ENCODE measurements around the gene SLC11A2. TPM values are rescaled to one million over a fixed set of nuclear protein-coding genes. Genes with fewer than 3 reads are reported as not detected.
"Not testable (repeated sequence)": the region's sequence is repeated elsewhere in the genome, so short reads cannot be mapped to it uniquely, and the experiment has no call there.

The SLC11A2 gene
- total RNA-seq, 1 donor from 2014 or later, result 76.7 TPM

DNA sequence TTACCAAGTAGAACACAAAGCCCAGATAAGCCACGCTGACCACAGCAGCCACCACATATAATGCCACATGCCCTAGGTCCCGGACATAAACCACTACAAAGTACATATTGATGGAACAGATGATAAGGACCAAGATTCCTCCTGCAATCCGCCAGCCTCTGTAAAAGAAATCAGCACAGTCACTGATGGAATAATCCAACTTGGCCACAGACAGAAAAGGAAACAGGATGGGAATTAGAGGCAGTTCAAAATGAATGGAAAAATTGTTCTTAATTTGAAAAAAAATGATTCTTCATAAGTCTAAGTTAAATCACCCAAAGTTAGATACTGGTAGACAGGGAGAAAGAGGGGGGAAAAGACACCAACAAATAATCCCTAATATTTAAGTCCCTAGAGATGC is 35.4 kb downstream of the SLC11A2 start:
- no peak for DNase-seq (ENCODE audit: low read depth)

DNA sequence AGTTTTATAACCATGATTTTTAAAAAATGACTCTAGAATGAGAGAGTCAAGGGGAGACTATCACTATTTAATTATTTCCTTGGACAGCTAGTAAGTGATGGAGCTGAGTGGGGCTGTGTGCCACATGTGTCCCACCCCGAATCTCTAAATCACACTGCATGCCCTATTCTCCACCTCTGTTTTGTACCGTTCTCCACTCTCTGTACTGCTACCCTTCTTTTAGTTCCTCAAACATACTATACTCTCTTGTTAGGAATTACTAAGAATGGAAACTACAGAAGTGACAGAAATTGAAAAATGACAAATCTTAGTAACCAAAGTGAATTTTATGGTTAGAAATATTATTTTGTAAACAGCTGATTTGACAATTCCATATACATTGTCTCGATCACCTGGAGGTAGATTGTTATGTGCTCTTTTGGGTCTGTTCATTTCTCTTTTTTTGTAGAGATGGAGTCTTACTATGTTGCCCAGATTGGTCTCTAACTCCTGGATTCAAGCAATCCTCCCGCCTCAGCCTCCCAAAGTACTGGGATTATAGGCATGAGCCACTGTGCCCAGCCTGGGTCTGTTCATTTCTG is 35.9 kb downstream of the SLC11A2 start:
- DNase-seq (ENCODE audit: low read depth), result no peak

DNA sequence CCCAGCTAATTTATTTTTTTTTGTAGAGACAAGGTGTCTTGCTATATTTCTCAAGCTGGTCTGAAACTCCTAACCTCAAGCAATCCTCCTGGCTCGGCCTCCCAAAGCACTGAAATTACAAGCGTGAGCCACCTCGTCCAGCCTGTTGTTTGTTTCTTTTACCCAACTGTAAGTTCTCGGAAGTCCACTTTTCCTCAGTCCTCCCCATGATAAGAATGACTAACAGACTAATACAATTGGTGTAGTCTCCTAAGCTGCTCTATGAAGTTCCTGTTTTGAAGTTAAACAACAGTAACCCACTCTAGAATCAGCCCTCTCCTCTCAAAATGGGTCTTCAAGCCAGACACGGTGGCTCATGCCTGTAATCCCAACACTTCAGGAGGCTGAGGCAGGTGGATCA is 37.3 kb downstream of the SLC11A2 start:
- no peak for DNase-seq (ENCODE audit: low read depth)

DNA sequence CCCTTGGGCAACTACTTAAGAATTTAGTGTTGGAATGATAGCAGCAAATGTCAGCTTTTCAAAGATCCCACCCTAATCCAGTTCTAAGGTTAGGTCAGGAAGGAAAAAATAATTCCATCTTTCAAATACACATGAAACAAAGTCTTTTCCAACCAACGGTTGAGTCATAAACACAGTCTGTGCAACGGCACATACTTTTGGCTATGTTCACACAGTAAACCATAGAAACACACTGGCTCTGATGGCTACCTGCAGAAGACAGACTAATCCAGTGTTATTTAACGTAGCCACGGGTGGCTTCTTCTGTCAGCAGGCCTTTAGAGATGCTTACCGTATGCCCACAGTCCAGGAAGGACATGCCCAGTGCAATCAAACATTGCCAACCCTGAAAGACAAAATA is 38.1 kb downstream of the SLC11A2 start:
- DNase-seq (ENCODE audit: low read depth), result no peak

DNA sequence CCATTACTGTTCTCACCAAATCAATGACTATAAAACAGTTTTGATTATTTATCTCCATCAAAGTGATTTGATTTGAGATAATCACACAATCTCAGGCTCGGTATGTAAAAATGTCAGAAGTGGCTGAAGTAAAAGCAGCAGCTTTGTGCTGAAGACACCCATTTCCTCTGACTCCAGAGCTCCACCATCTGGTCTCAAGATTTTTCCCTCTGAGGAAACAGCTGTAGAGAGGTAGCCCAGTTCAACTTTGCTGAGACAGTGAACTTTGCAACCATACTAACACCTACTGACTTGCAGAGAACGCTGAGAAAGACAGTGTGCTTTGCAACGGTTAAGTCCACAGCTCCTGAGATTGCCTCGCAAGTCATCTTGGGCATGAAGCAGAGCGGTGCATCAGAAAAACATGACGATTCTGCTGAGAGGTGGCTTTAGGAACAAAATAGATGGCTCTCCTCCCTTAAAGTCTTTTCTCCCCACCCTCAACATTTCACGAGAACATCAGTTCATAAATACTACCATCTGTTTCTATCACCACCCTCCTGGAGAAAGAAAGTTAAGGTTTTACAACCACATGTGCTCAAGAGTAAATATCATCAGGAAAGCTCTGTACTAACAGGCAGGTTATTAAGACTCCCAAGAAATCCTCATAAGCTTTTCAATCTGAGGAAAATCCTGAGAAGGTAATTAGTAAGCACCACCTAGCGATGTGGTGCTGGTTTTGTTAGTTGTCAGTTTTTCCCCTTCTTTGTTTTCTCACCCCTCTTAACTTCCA is 39.0 kb downstream of the SLC11A2 start:
- peak; percentile 71 for DNase-seq (ENCODE audit: low read depth)

DNA sequence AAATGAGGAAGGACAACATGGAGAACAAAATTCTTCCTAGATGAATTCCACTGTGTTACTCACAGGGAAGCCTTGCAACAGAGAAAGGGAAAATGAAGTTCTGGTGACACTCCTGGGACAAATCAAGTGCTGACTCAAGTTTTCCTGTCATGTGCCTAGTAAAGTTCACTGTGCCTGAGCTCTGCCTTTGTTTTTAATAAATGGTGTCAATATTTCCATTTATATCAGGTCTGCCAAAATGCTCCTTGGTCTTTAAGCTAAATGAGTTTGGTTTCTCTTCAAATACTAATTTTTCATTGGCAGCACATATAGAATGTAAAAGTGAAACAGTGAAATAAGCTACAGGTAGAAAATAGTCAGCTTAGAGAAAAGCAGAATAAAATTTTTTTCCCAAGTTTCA is 40.9 kb downstream of the SLC11A2 start:
- DNase-seq (ENCODE audit: low read depth), result peak; percentile 75

DNA sequence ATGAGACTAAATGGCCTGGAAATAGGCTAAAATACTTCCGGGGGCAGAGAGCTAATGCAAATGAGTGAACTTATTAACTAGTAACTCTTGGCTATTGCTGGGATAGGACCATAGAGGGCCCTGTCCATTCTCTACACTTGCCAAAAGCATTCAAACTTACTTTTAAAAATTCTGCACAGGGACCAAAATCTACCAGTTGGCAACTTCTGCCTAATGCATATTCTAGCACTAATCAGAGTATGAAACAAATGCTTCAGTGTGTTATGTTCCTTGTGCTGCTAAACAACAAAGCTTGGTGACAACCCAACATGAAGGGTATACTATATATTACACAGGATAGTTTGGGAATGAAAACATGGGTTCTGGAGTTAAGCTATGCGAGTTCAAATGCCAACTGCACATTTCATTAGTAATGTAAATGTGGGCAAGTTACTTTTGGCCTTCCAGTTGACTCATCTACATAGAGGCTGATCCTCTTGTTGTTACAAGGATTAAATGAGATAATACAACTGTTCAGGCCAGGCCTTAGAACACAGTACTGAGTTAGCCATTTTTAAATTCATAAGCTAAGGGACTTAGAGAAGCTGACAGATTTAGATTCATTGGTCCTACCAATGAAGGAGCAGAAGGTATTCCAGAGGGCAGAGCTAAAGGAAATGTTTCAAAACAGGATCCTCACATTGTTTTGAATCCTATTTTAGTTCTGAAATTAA is 41.4 kb downstream of the SLC11A2 start:
- DNase-seq (ENCODE audit: low read depth), result no peak

DNA sequence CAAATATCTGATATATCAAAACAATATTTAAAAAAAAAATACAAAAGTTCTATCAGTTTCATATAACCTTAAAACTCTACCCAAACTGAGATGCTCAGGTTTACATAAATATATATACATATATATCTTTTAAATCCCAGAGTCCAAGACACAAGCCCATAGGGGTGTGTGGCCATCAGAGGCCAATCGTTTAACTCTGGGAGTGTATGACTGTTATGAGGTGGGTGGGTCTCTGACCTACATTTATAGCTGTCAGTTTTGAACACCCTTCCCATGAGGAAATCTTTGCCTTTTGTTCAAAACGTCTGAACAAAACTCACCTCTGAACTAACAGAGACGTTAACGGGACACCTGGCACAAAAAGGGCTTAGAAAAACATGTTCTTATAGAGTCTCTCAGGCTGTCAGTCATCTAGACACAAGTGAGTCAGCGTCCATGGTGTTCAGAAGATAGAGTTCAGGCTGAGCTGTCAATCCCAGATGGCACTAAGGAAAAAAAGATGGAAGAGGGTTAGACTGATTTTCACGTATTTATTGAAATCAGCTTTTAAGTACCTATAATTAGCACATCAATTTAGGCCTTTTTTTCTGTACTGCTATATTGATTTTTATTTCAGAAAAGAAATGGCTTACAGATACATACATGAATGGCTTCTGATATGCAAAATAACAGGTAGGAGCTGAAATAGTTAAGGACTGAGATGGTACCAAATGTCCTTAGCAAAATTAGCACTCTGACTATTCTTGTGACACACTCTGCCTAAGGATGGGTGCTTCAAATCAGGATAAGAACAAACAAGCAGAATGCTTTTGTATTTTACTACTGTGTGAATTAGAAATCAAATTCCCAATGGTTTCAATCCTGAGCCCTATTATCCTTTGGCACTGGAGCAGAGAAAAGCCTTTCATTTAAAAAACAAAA is 44.6 kb downstream of the SLC11A2 start:
- no peak for DNase-seq (ENCODE audit: low read depth)

DNA sequence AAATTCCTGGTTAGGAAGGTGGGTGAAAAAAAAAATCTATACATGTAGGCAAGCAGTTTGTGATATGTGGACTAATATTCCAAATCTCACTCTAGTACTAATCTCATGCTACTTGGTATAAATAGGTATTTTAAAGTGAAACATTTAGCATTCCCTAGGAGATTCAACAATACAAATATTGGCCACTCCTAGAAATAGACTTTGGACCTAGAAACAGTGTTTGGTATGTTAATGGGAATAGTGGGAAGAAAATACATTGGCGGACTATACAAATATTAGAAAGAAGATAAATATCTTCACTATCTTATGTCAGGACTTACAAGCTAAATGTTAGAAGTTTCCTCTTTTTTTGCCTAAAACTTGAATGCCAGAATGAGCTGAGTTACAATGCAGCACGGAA is 45.6 kb downstream of the SLC11A2 start:
- DNase-seq (ENCODE audit: low read depth), result no peak

DNA sequence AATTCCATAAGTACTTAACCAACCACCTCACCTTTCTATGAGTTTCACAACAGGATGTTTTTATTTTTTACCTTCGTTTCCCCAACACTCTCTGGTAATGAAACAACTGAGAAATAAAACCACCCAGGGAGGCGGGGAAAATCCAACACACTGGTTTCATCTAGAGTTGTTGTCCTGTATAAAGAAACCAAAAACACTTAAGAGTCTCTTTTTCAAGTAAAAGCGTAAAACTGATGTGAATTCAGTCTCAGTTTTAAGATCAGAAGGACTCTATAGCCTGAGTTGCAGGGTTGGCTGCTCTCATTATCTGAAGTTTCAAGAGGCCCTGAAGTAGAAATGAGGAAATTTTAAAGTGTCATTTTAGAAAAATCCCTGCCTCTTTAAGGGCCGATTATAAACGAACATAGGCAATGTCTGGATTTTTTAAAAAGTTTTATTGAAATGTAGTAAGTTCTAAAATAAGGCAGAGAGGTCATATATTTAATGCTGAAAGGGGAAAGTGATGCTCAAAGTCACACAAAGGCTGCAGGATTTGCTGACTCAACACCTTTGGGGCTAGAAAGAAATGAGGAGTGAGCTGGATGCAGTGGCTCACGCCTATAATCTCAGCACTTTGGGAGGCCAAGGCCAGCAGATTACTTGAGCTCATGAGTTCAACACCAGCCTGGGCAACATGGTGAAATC is 46.7 kb downstream of the SLC11A2 start:
- no peak for DNase-seq (ENCODE audit: low read depth)

DNA sequence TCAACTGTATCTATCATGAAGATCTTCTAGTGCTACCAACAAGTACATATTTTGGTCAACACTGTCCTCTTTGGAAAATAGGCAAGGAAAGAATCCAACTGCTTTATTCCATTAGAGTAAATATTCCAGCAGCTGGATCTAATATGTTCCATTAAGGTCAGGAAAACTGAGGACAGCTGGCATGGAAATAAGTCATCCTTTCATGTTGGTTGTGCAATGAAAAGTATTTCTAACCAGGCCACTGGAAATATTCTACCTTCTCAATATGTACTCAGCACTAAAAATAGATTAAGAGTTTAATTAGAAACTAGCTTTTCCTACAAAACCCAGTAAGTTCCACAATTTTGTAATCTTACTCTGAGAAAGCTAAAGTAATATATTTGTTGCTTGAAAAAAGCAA is 54.2 kb downstream of the SLC11A2 start:
- DNase-seq (ENCODE audit: low read depth), result peak; percentile 40

DNA sequence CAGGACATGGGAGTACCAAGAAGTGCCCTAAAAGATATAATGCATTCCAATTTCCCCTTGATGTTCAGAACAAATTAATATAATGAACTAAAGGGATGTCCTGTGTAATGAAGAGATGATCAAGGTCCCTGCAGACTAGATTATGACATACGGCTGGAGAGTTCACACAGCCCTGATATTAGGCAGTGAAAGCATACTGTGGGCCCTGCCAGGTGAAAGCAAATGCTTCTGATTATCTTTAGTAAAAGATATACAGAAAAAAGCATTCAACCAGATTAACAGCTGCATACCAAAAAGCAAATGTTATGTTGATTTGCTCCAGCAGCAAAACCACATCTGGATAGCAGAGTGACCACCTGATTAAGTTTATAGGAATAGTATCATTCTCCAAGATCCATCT is 61.8 kb downstream of the SLC11A2 start:
- DNase-seq (ENCODE audit: low read depth), result no peak

DNA sequence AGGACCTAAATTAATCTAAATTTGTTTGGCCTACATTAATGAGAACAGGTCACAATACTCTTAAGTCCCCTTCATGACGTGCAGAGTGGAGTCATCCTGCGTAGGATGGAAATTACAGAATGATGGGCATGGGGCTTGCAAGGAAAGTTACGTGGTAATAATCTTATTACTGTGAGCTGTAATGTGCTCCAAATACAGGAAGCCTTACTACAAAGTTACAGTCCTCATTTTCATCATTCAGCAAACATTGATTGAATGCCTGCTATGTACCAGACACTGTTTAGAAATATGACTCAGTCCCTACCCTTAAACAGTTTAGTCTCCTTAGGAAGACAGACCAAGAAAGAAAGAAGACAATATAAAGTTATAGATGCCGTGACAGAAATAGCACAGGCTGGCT is 64.5 kb downstream of the SLC11A2 start:
- no peak for DNase-seq (ENCODE audit: low read depth)

DNA sequence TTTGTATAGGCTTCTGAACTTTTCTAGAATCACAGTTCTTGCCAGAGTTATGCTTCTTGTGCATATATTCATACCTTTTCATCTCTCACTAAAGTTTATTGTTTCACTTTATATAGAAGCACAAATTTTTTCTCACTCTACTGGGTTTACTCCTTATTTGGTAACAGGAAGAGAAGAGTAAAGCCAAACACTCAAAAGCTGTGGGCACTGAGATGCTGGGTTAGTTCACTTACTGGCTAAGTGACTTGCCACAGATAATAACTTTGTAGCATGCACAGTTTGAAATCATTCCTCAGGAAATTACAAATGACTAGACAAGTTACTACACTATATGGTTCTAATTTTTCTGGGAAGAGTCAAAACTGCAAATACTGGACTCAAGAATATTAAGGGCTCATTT is 66.1 kb downstream of the SLC11A2 start:
- no peak for DNase-seq (ENCODE audit: low read depth)

DNA sequence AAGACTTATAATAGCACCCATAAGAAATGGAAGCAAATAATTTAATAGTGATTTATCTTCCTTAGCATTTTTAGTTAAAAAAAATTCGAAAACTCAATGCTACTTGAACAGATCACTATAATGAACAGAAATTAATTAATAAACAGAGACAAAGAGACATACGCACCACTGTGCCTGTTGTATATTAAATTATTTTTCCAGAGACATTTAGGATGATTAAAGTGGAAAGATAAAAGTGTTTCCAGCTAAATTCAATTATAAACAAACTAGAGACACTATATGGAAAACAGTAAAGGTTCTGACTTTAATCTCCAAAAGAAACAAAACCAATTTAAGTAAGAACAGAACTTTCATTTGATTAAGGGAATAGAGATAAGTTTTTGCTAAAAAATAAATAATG is 70.5 kb downstream of the SLC11A2 start:
- DNase-seq (ENCODE audit: low read depth), result no peak

DNA sequence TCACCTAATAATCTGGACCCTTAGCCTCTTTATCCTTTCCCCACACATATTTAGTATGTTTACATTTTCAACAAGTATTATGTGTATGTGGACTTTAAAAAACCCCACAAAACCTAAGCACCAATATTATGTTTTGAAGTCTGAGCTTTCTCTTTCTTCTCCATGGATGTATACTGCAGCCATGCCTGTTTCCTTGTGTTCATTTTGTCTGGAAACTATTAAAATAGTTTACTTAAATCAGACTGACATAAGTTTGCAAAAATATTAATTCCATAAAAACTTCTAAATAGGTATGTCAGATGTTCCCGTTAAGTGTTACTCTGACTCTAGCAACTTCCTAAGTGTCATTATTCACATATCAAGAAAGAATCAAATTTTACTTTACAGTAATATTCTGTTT is 70.9 kb downstream of the SLC11A2 start:
- DNase-seq (ENCODE audit: low read depth), result no peak

DNA sequence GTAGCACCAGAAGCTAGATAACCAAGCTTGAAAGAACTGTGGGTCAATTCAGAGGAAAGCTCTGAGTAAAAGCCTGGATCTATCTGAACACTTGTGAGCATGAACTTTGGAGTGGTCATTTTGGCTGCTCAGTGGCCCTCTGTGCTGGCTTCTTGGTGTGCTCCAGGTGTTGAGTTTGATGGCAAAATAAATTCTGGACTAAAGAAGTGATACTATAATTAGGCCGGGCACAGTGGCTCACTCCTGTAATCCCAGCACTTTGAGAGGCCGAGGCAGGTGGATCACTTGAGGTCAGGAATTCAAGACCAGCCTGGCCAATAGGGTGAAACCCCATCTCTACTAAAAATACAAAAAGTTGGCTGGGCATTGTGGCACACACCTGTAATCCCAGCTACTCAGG is 71.4 kb downstream of the SLC11A2 start:
- not testable (repeated sequence) for DNase-seq (ENCODE audit: low read depth)

DNA sequence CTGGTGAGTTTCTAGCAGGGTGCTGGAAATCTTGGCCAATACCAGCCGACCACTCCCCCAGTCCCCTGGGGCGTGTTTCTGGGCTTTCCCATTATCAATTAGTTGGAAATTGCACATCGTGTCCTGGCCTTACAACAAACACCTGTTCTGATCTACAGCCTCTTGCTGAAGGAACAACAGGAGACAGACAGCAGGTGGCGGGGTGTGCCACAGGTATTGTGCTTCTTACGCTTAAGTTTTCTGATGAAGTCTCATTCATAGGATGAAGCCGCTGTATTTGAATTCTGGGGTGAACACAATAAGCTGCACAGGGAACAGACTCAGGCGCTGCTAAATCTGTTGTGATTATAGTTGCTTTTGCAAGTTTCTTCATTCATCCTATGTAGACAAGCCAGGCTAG is 73.1 kb downstream of the SLC11A2 start:
- no peak for DNase-seq (ENCODE audit: low read depth)

DNA sequence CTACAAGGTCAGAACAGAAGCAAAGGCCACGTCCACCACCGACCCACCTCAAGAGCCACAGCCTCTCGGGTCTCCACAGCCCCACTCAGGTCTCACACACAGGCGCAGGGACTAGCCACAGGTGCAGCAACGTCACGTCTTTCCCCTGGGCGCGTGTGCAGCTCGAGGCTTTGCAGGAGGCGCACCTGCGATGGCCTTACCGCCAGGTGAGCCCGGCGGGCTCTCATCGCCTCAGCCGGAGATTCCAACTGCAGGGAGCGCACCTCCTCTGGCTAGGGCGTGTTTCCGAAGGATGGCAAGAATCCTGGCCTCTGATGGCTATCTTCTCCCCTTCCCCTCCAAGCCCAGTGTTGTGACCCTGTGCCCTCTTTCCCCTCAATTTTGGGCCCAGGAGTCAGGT is 73.7 kb downstream of the SLC11A2 start, which contains the start of gene HIGD1C:
Gene HIGD1C, plus strand, starts transcription at position 35 of the 400 bp plus-strand sequence. CDS start 1,455 bp downstream, outside the sequence.
- no peak for DNase-seq (ENCODE audit: low read depth)

DNA sequence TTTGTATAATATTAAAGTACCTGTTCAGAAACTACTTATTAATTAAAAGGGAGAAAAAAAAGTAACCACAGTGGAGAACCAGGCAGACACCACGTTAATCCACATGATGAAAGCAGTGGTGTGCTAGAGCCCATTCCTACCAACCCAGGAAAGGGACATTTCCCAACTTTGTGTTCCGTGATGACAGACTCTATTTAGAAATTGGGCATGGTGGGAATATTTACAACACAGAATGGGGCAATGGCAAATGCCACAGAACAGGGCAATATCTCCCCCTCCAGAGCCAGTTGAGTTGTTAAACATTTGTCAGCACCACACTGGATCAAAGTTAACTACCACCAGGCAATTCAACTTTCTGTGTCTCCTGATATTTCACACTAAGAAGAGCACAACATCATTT is 75.1 kb downstream of the SLC11A2 start:
- DNase-seq (ENCODE audit: low read depth), result no peak

DNA sequence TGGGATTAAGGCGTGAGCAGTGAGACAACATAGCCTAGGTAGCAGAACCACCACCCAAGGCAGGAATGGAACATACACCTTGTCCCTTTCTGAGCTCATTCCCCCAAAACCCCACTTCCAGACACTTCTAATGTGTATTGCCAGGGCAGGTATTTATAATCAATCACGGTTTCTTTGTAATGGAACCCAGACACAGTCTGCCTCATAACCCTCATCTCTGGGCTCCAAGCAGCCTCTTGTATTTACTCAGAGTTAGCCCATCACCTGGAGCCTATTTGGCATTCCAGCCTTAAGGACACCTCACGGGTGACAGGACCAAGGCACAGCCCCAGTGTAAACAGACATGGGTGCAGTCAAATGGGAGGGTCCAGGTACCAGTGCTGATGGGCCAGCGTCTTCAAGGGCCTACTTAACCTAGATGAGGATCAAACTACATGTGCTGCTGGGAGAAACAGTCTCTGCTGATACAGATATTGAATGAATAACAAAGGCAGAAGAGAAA is 76.3 kb downstream of the SLC11A2 start:
- no peak for DNase-seq (ENCODE audit: low read depth)
